H1 (cell line): ENCODE data around the gene SYT14. TPM values are rescaled to one million over a fixed set of nuclear protein-coding genes. Genes with fewer than 3 reads are reported as not detected.

Experiments used
- CTCF ChIA-PET: fragments of 300-600 bp; sonication (Branson Sonifier 250); formaldehyde crosslinking; loops from one replicate; lab custom pipeline; 2021; ENCODE audit not compliant: partially characterized antibody; lab: Charles Lee
- POLR2A ChIA-PET: fragments of 300-600 bp; sonication (Branson Sonifier 250); formaldehyde crosslinking; loops from one replicate; lab custom pipeline; 2021; ENCODE audit warnings: inconsistent platforms; ENCODE audit not compliant: partially characterized antibody; lab: Charles Lee
- DNase-seq, 2 experiments: peaks; one replicate each; pipeline versions ENCODE4 v3.0.0 to v3.0.0-alpha.2; 2010 to 2022; ENCODE audit warnings: low spot score in 2 of 2, low read depth in 1 of 2, mixed read lengths in 1 of 2
- FAIRE-seq: peaks from 2 replicates; lab custom pipeline; 2011; peaks lifted over from hg19 to GRCh38; lab: Jason Lieb, UNC
- H2AFZ ChIP-seq: 2 replicates; pipeline ENCODE4 v1.8.1; 2012; ENCODE audit warnings: low read length, inconsistent platforms
- H2AK5ac ChIP-seq: 2 replicates; pipeline ENCODE4 v1.6.1; 2013; ENCODE audit warnings: low read depth, low read length
- H2BK120ac ChIP-seq: replicated peaks from 2 replicates; pipeline ENCODE3; 2013; ENCODE audit warnings: low read depth, low read length, inconsistent platforms
- H2BK12ac ChIP-seq: 2 replicates; pipeline ENCODE4 v1.6.1; 2013; ENCODE audit warnings: low read depth, low read length
- H2BK15ac ChIP-seq: 2 replicates; pipeline ENCODE4 v1.6.1; 2013; ENCODE audit warnings: low read length
- H2BK20ac ChIP-seq: 2 replicates; pipeline ENCODE4 v1.6.1; 2013; ENCODE audit warnings: low read length
- H2BK5ac ChIP-seq: 2 replicates; pipeline ENCODE4 v1.6.1; 2013; ENCODE audit warnings: low read depth, low read length
- H3K14ac ChIP-seq: 2 replicates; pipeline ENCODE4 v1.6.1; 2013; ENCODE audit warnings: inconsistent platforms; ENCODE audit not compliant: insufficient read length
- H3K18ac ChIP-seq: 2 replicates; pipeline ENCODE4 v1.6.1; 2013; ENCODE audit warnings: low read length; ENCODE audit errors: extremely low read depth
- H3K23ac ChIP-seq: 2 replicates; pipeline ENCODE4 v1.6.1; 2013; ENCODE audit warnings: inconsistent platforms; ENCODE audit not compliant: insufficient read length
- H3K23me2 ChIP-seq: 2 replicates; pipeline ENCODE4 v1.6.1; 2013; ENCODE audit warnings: low read depth, low read length
- H3K27ac ChIP-seq: 2 replicates; pipeline ENCODE4 v1.6.1; 2011; ENCODE audit warnings: low read depth, low read length, inconsistent platforms
- H3K27me3 ChIP-seq, 4 experiments: replicated peaks in 1 of 4; 1 replicate in 1 of 4; 2 replicates in 3 of 4; pipeline versions ENCODE4 v1.6.1 to v1.8.1; 2011 to 2013; ENCODE audit warnings: low read length in 3 of 4, mild to moderate bottlenecking in 3 of 4, inconsistent platforms in 2 of 4, mixed read lengths in 2 of 4, moderate library complexity in 1 of 4; ENCODE audit not compliant: control insufficient read depth in 3 of 4, insufficient read depth in 3 of 4; ENCODE audit errors: extremely low read depth in 1 of 4
- H3K36me3 ChIP-seq, 4 experiments: 2 replicates each; pipeline versions ENCODE4 v1.6.1 to v1.8.1; 2011 to 2013; ENCODE audit warnings: mild to moderate bottlenecking in 4 of 4, low read length in 3 of 4, moderate library complexity in 2 of 4, control low read depth in 1 of 4, inconsistent platforms in 1 of 4; ENCODE audit not compliant: insufficient read depth in 4 of 4, control insufficient read depth in 2 of 4
- H3K4ac ChIP-seq: replicated peaks from 2 replicates; pipeline ENCODE3; 2013; ENCODE audit warnings: low read length, low read depth, mixed read lengths, inconsistent platforms; ENCODE audit not compliant: insufficient read length
- H3K4me1 ChIP-seq, 4 experiments: replicated peaks in 1 of 4; 1 replicate in 1 of 4; 2 replicates in 3 of 4; pipeline versions ENCODE4 v1.6.1 to v1.8.1; 2011 to 2013; ENCODE audit warnings: low read length in 3 of 4, inconsistent platforms in 2 of 4, mixed read lengths in 1 of 4; ENCODE audit not compliant: insufficient read depth in 4 of 4, control insufficient read depth in 3 of 4
- H3K4me2 ChIP-seq, 2 experiments: 2 replicates each; pipeline versions ENCODE4 v1.6.1 to v1.8.1; 2011 to 2013; ENCODE audit warnings: low read depth in 2 of 2, low read length in 2 of 2, control low read depth in 1 of 2, inconsistent platforms in 1 of 2, mild to moderate bottlenecking in 1 of 2; ENCODE audit not compliant: insufficient read depth in 1 of 2
- H3K4me3 ChIP-seq, 4 experiments: fragments of 200-600, 300-600 bp in 1 of 4; sonication (generic), shearing (Covaris generic), sonication (Bioruptor Twin) in 1 of 4; 2 replicates each; pipeline versions ENCODE4 v1.5.1 to v1.8.1; 2011 to 2016; ENCODE audit warnings: low read length in 4 of 4, low read depth in 3 of 4, control low read depth in 2 of 4, inconsistent platforms in 2 of 4, mild to moderate bottlenecking in 2 of 4, mixed read lengths in 1 of 4, moderate library complexity in 1 of 4; ENCODE audit not compliant: insufficient read depth in 2 of 4; ENCODE audit errors: extremely low read depth in 1 of 4
- H3K56ac ChIP-seq: replicated peaks from 2 replicates; pipeline ENCODE3; 2013; ENCODE audit warnings: low read depth, mild to moderate bottlenecking, mixed read lengths, low read length, inconsistent platforms; ENCODE audit not compliant: insufficient read length
- H3K79me1 ChIP-seq: 2 replicates; pipeline ENCODE4 v1.6.1; 2013; ENCODE audit warnings: low read depth, low read length, control low read depth
- H3K79me2 ChIP-seq, 2 experiments: 2 replicates each; pipeline versions ENCODE4 v1.6.1 to v1.8.1; 2012 to 2013; ENCODE audit warnings: low read length in 2 of 2, mild to moderate bottlenecking in 2 of 2, inconsistent platforms in 1 of 2; ENCODE audit not compliant: insufficient read depth in 2 of 2, control insufficient read depth in 1 of 2
- H3K9ac ChIP-seq, 4 experiments: replicated peaks in 1 of 4; 1 replicate in 1 of 4; 2 replicates in 3 of 4; pipeline versions ENCODE4 v1.6.1 to v1.8.1; 2011 to 2013; ENCODE audit warnings: low read depth in 3 of 4, low read length in 3 of 4, control low read depth in 2 of 4, mild to moderate bottlenecking in 2 of 4, moderate library complexity in 2 of 4, inconsistent platforms in 1 of 4; ENCODE audit errors: extremely low read depth in 1 of 4
- H3K9me3 ChIP-seq, 2 experiments: 2 replicates each; pipeline versions ENCODE4 v1.6.1 to v1.8.1; 2012 to 2013; ENCODE audit warnings: mild to moderate bottlenecking in 2 of 2, moderate library complexity in 2 of 2, control low read depth in 1 of 2, inconsistent platforms in 1 of 2, low read depth in 1 of 2, low read length in 1 of 2, mixed read lengths in 1 of 2; ENCODE audit not compliant: insufficient read depth in 2 of 2
- H4K20me1 ChIP-seq, 2 experiments: replicated peaks in 1 of 2; 2 replicates each; pipeline versions ENCODE3 to v1.8.1; 2011 to 2013; ENCODE audit warnings: inconsistent platforms in 2 of 2, low read length in 2 of 2, mild to moderate bottlenecking in 1 of 2; ENCODE audit not compliant: insufficient read depth in 2 of 2, control insufficient read depth in 1 of 2
- H4K5ac ChIP-seq: 2 replicates; pipeline ENCODE4 v1.6.1; 2013; ENCODE audit warnings: low read length, low read depth, mixed read lengths, inconsistent platforms; ENCODE audit not compliant: insufficient read length
- H4K8ac ChIP-seq: 2 replicates; pipeline ENCODE4 v1.8.0; 2013; ENCODE audit warnings: mild to moderate bottlenecking, moderate library complexity, low read length, inconsistent platforms; ENCODE audit not compliant: insufficient read depth; ENCODE audit errors: extremely low read depth
- H4K91ac ChIP-seq: replicated peaks from 2 replicates; pipeline ENCODE3; 2013; ENCODE audit warnings: low read length, mixed read lengths, inconsistent platforms; ENCODE audit not compliant: insufficient read length
- CBX5 ChIP-seq: fragments of 300-800, 300-1000 bp; sonication (generic); IDR thresholded peaks from 2 replicates; pipeline ENCODE4 v1.7.1; 2016; ENCODE audit warnings: antibody characterized with exemption, low read length, low read depth
- CEBPB ChIP-seq: IDR thresholded peaks from 2 replicates; pipeline ENCODE4 v1.6.1; 2012; ENCODE audit warnings: low read depth, low read length
- JUN ChIP-seq: IDR thresholded peaks from 2 replicates; pipeline ENCODE4 v1.6.1; 2011; ENCODE audit warnings: low read depth, mild to moderate bottlenecking, improper control_type of control experiment, low read length
- KDM4A ChIP-seq: IDR thresholded peaks from one replicate; pipeline ENCODE4 v1.7.1; 2012; ENCODE audit warnings: low read depth, mild to moderate bottlenecking, moderate library complexity, low read length, inconsistent platforms; ENCODE audit not compliant: severe bottlenecking
- NANOG ChIP-seq: IDR thresholded peaks from 2 replicates; pipeline ENCODE4 v1.6.1; 2011; ENCODE audit warnings: low read length, low read depth, mild to moderate bottlenecking, inconsistent platforms; ENCODE audit not compliant: insufficient read depth, poor library complexity, severe bottlenecking
- NRF1 ChIP-seq: IDR thresholded peaks from 2 replicates; pipeline ENCODE4 v1.6.1; 2011; ENCODE audit warnings: mild to moderate bottlenecking, low read depth, low read length, improper control_type of control experiment
- RFX5 ChIP-seq: IDR thresholded peaks from 2 replicates; pipeline ENCODE4 v1.6.1; 2011; ENCODE audit warnings: low read depth, low read length, improper control_type of control experiment, borderline replicate concordance
- RXRA ChIP-seq: IDR thresholded peaks from 2 replicates; pipeline ENCODE4 v1.6.1; 2011; ENCODE audit warnings: low read depth, mild to moderate bottlenecking, low read length, moderate library complexity; ENCODE audit not compliant: insufficient read depth
- SIX5 ChIP-seq: IDR thresholded peaks from 2 replicates; pipeline ENCODE4 v1.6.1; 2011; ENCODE audit warnings: mild to moderate bottlenecking, low read depth, low read length
- TBP ChIP-seq: IDR thresholded peaks from 2 replicates; pipeline ENCODE4 v1.6.1; 2011; ENCODE audit warnings: low read depth, low read length, improper control_type of control experiment
- WGBS, 2 experiments: shearing (Covaris generic) in 1 of 2; methylation state at CpG; one replicate each; pipeline versions ENCODE4 v1.1.6 to v1.1.7; 2013 to 2015; ENCODE audit warnings: low lambda C conversion rate in 2 of 2, mixed read lengths in 2 of 2, inconsistent platforms in 1 of 2, low coverage in 1 of 2, missing lambda C conversion rate in 1 of 2; ENCODE audit not compliant: insufficient replicate concordance in 2 of 2, insufficient coverage in 1 of 2, insufficient read length in 1 of 2; ENCODE audit errors: extremely low coverage in 1 of 2, missing lambda C conversion rate in 1 of 2; 5-methylcytosine and 5-hydroxymethylcytosine counted together
- polyA plus RNA-seq, 7 experiments: library from polyadenylated mRNA; depleted of rRNA in 3 of 7; stranded (reverse) in 5 of 7; unstranded in 2 of 7; fragments of >200 nt in 5 of 7; fragments of 200-250 nt in 2 of 7; gene quantifications; 1 replicate in 5 of 7; 2 replicates in 1 of 7; 4 replicates in 1 of 7; pipeline versions ENCODE4 v1.2.1 to v1.2.3, GENCODE V29; 2011 to 2013; ENCODE audit warnings: missing spikeins in 2 of 7, mixed read lengths in 2 of 7
- total RNA-seq: library from RNA; stranded (reverse); fragmentation: NEBNext Ultra II Directional; extraction: Animal tissue kit (Norgen Biotek cat#: 25700); gene quantifications from 2 replicates; pipeline ENCODE4 v1.2.1, GENCODE V29; 2021
- TF ChIP-seq, protein P1 (sequence below): IDR thresholded peaks from 2 replicates; pipeline ENCODE4 v1.6.1; 2011; ENCODE audit warnings: low read depth, mild to moderate bottlenecking, low read length; ENCODE audit not compliant: insufficient read depth
- TF ChIP-seq, protein P2 (sequence below): IDR thresholded peaks from 2 replicates; pipeline ENCODE4 v1.6.1; 2012; ENCODE audit warnings: inconsistent platforms

The SYT14 gene
- total and polyA plus RNA-seq, 2 of the 8 experiments (the other 6 are each of a cell fraction or from before 2014, with no cell fraction given): 2.3 to 18.4 TPM

- Histone ChIP-seq H3K27me3 (no peaks in the 10 kb centered on the region), H4K8ac (no peak overlapping the region), H2AK5ac (no peak overlapping the region), H3K4ac (no peak overlapping the region), H3K36me3 (no peaks in the 10 kb centered on the region), H2BK15ac (no peak overlapping the region), H2BK20ac (no peak overlapping the region), H2BK5ac (no peak overlapping the region), H3K79me1 (no peaks in the 10 kb centered on the region), H3K23ac (no peak overlapping the region), H4K5ac (no peak overlapping the region), H3K56ac (no peak overlapping the region), H3K14ac (no peak overlapping the region), H3K4me2 (no peak overlapping the region), H2AFZ (no peak overlapping the region), H3K4me3 (no peak overlapping the region), H3K9me3 (no peaks in the 10 kb centered on the region), H2BK120ac (no peak overlapping the region), H3K18ac (no peak overlapping the region), H4K20me1 (no peaks in the 10 kb centered on the region), H3K4me1 (no peaks in the 10 kb centered on the region), H3K27ac (no peak overlapping the region), H3K79me2 (no peaks in the 10 kb centered on the region), H3K23me2 (no peaks in the 10 kb centered on the region), H4K91ac (no peak overlapping the region), H3K9ac (no peak overlapping the region), H2BK12ac (no peak overlapping the region; the same call in 1 of the 2 replicates)
- no peak for FAIRE-seq
- ChIA-PET CTCF (no interaction called here), POLR2A (no interaction called here)
- WGBS, 2 experiments: 98% methylated on average over 2 of the region's 2 CpGs; no CpG with 5 or more reads in 1 of the 2 experiments
- no peak for DNase-seq
- TF ChIP-seq NRF1: no peak
- no peak for TF ChIP-seq CEBPB
- no peak for TF ChIP-seq SIX5
- no peak for TF ChIP-seq RXRA
- TF ChIP-seq, protein P1, sequence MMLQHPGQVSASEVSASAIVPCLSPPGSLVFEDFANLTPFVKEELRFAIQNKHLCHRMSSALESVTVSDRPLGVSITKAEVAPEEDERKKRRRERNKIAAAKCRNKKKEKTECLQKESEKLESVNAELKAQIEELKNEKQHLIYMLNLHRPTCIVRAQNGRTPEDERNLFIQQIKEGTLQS: no peak
- TF ChIP-seq TBP: no peak
- TF ChIP-seq JUN: no peak
- no peak for TF ChIP-seq KDM4A
- no peak for TF ChIP-seq NANOG
- TF ChIP-seq RFX5: no peak
- TF ChIP-seq, protein P2, sequence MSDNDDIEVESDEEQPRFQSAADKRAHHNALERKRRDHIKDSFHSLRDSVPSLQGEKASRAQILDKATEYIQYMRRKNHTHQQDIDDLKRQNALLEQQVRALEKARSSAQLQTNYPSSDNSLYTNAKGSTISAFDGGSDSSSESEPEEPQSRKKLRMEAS: no peak
- TF ChIP-seq CBX5: no peak
Observed at GRCh38 chr1:210207597-210208450, 269.8 kb downstream of the SYT14 start.
